Endothelial cell of umbilical vein (primary cell): ENCODE results near the gene KLB. TPM values are rescaled to one million over a fixed set of nuclear protein-coding genes. Genes with fewer than 3 reads are reported as not detected.

Experiments
- BruUV-seq: library from RNA; stranded (reverse); fragments of 400-500 nt; replicated peaks from 2 replicates; lab custom pipeline; 2021; lab: Mats Ljungman, UMichigan
- CTCF ChIA-PET: fragments of 300-600, 350-600 bp; sonication (Branson Sonifier 250); formaldehyde crosslinking; loops from one replicate; lab custom pipeline; 2021; ENCODE audit warnings: antibody characterized with exemption, inconsistent platforms; lab: Charles Lee
- POLR2A ChIA-PET: fragments of 300-600, 350-600 bp; sonication (Branson Sonifier 250); formaldehyde crosslinking; loops from one replicate; lab custom pipeline; 2021; ENCODE audit warnings: antibody characterized with exemption, inconsistent platforms; lab: Charles Lee
- DNase-seq: peaks from one replicate; pipeline ENCODE4 v3.0.0-alpha.2; 2011; ENCODE audit warnings: low read depth, low spot score
- FAIRE-seq: peaks from 2 replicates; lab custom pipeline; 2011; peaks lifted over from hg19 to GRCh38; lab: Jason Lieb, UNC
- H2AFZ ChIP-seq: 2 replicates; pipeline ENCODE4 v1.6.0; 2012; ENCODE audit warnings: low read depth, low read length, control low read depth, inconsistent platforms
- H3K27ac ChIP-seq: 2 replicates; pipeline ENCODE4 v1.5.1; 2011; ENCODE audit warnings: low read depth, mild to moderate bottlenecking, control low read depth, low read length, moderate library complexity; ENCODE audit not compliant: insufficient read depth
- H3K27me3 ChIP-seq, 2 experiments: 2 replicates each; pipeline versions ENCODE4 v1.6.0 to v1.6.1; 2011; ENCODE audit warnings: low read length in 2 of 2, mixed read lengths in 1 of 2; ENCODE audit not compliant: control insufficient read depth in 2 of 2, insufficient read depth in 2 of 2
- H3K36me3 ChIP-seq, 2 experiments: 2 replicates in 1 of 2; 3 replicates in 1 of 2; pipeline ENCODE4 v1.5.1; 2011; ENCODE audit warnings: low read length in 2 of 2, mild to moderate bottlenecking in 1 of 2, moderate library complexity in 1 of 2; ENCODE audit not compliant: control insufficient read depth in 2 of 2, insufficient read depth in 2 of 2; ENCODE audit errors: extremely low read depth in 1 of 2
- H3K4me1 ChIP-seq: 3 replicates; pipeline ENCODE4 v1.5.1; 2011; ENCODE audit warnings: mild to moderate bottlenecking, low read length; ENCODE audit not compliant: control insufficient read depth, insufficient read depth; ENCODE audit errors: extremely low read depth
- H3K4me2 ChIP-seq: 2 replicates; pipeline ENCODE4 v1.6.1; 2011; ENCODE audit warnings: low read length, control low read depth, mixed read lengths; ENCODE audit not compliant: insufficient read depth
- H3K4me3 ChIP-seq, 3 experiments: fragments of 200-600 bp in 1 of 3; sonication (generic), shearing (Covaris generic) in 1 of 3; replicated peaks in 1 of 3; 2 replicates each; pipeline ENCODE4 v1.5.1; 2011 to 2016; ENCODE audit warnings: control low read depth in 3 of 3, low read length in 3 of 3, mild to moderate bottlenecking in 2 of 3, inconsistent platforms in 1 of 3, low read depth in 1 of 3, moderate library complexity in 1 of 3; ENCODE audit not compliant: insufficient read depth in 1 of 3
- H3K79me2 ChIP-seq: 2 replicates; pipeline ENCODE4 v1.6.0; 2012; ENCODE audit warnings: low read length, inconsistent platforms; ENCODE audit not compliant: control insufficient read depth, insufficient read depth
- H3K9ac ChIP-seq: replicated peaks from 2 replicates; pipeline ENCODE3; 2011; ENCODE audit warnings: low read length, control low read depth; ENCODE audit not compliant: insufficient read depth; ENCODE audit errors: extremely low read depth
- H3K9me1 ChIP-seq: replicated peaks from 3 replicates; pipeline ENCODE4 v1.6.0; 2011; ENCODE audit warnings: mild to moderate bottlenecking, low read length; ENCODE audit not compliant: control insufficient read depth, insufficient read depth; ENCODE audit errors: extremely low read depth
- H3K9me3 ChIP-seq: replicated peaks from 2 replicates; pipeline ENCODE4 v1.5.1; 2012; ENCODE audit warnings: low read length, inconsistent platforms; ENCODE audit not compliant: control insufficient read depth, insufficient read depth
- H4K20me1 ChIP-seq: replicated peaks from 2 replicates; pipeline ENCODE3; 2011; ENCODE audit warnings: mild to moderate bottlenecking, low read length; ENCODE audit not compliant: control insufficient read depth, insufficient read depth; ENCODE audit errors: extremely low read depth
- EZH2 ChIP-seq: IDR thresholded peaks from 2 replicates; pipeline ENCODE4 v1.6.1; 2012; ENCODE audit warnings: borderline replicate concordance, low read depth, mild to moderate bottlenecking, moderate library complexity, low read length, inconsistent platforms; ENCODE audit not compliant: severe bottlenecking
- GATA2 ChIP-seq: IDR thresholded peaks from 2 replicates; pipeline ENCODE4 v1.7.0; 2011; ENCODE audit warnings: low read depth, mild to moderate bottlenecking, moderate library complexity, mixed read lengths, low read length; ENCODE audit not compliant: insufficient read length, insufficient read depth
- MYC ChIP-seq: IDR thresholded peaks from one replicate; pipeline ENCODE4 v1.6.1; 2011; ENCODE audit warnings: mild to moderate bottlenecking, low read depth, low read length
- dilution Hi-C: fragments of 300-500 bp; cut with MboI; formaldehyde crosslinking; loops from one replicate; pipeline ENCODE4 v1.15.0; 2019; ENCODE audit warnings: low sequenced_read_pairs; ENCODE audit not compliant: extremely low pct_ligation_motif_present
- intact Hi-C: fragments of 100-400 bp; cut with micrococcal nuclease; formaldehyde crosslinking; loops from one replicate; pipeline ENCODE4 v1.10.0; 2022
- polyA plus RNA-seq, 4 experiments: library from polyadenylated mRNA; depleted of rRNA in 3 of 4; stranded (reverse) in 3 of 4; unstranded in 1 of 4; fragments of >200 nt; gene quantifications; 2 replicates each; pipeline versions ENCODE4 v1.2.1 to v1.2.3, GENCODE V29; 2011 to 2012; ENCODE audit warnings: missing spikeins in 1 of 4
- total RNA-seq: library from RNA; stranded (reverse); gene quantifications from 2 replicates; pipeline ENCODE4 v1.2.3, GENCODE V29; 2021
- TF ChIP-seq, protein P1 (sequence below), 2 donors: IDR thresholded peaks; 1 replicate in 1 of 2; 2 replicates in 1 of 2; pipeline ENCODE4 v1.5.1; 2011; ENCODE audit warnings: low read length in 2 of 2, mild to moderate bottlenecking in 2 of 2, moderate library complexity in 2 of 2, control low read depth in 1 of 2, inconsistent platforms in 1 of 2, low read depth in 1 of 2; ENCODE audit not compliant: insufficient read depth in 1 of 2; ENCODE audit errors: extremely low read depth in 1 of 2

The KLB gene
- total and polyA plus RNA-seq, 2 donors (not counting 3 experiments of a cell fraction or from before 2014, with no cell fraction given) = 0.01 TPM; not detected in 1

DNA sequence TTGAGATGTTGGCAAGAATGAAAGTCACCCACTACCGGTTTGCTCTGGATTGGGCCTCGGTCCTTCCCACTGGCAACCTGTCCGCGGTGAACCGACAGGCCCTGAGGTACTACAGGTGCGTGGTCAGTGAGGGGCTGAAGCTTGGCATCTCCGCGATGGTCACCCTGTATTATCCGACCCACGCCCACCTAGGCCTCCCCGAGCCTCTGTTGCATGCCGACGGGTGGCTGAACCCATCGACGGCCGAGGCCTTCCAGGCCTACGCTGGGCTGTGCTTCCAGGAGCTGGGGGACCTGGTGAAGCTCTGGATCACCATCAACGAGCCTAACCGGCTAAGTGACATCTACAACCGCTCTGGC lies 39.7 kb downstream of the KLB start:
- Histone ChIP-seq H3K79me2 (no peaks in the 10 kb centered on the region), H3K4me3 (no peak overlapping the region), H3K4me1 (peaks cover 7% of the 10 kb centered on the region), H3K9me1 (no peaks in the 10 kb centered on the region), H3K4me2 (peak overlapping the region; percentile 58), H3K27me3 (peaks cover 0 to 1% of the 10 kb centered on the region in 2 experiments), H3K27ac (no peak overlapping the region), H3K9ac (no peak overlapping the region), H4K20me1 (no peaks in the 10 kb centered on the region), H3K36me3 (peaks cover 0 to under 1% of the 10 kb centered on the region in 2 experiments), H3K9me3 (no peaks in the 10 kb centered on the region), H2AFZ (peak overlapping the region; percentile 73)
- FAIRE-seq (no peak), DNase-seq (no peak)
- POLR2A ChIA-PET = no interaction called here
- intact Hi-C loops = loop anchor here (2.0 kb wide), 1 partner anchor 264 kb away; the partner anchor contains the start of gene WDR19
- BruUV-seq = no TSS peak
- CTCF ChIA-PET = interaction anchor here (0.8 to 2.8 kb wide), 3 partner anchors 23 to 264 kb away, joined by 3 to 11 read pairs (median 3); partner anchors contain the start of gene WDR19
- dilution Hi-C loops = no loop called here
- TF ChIP-seq MYC (no peak), GATA2 (no peak)

DNA sequence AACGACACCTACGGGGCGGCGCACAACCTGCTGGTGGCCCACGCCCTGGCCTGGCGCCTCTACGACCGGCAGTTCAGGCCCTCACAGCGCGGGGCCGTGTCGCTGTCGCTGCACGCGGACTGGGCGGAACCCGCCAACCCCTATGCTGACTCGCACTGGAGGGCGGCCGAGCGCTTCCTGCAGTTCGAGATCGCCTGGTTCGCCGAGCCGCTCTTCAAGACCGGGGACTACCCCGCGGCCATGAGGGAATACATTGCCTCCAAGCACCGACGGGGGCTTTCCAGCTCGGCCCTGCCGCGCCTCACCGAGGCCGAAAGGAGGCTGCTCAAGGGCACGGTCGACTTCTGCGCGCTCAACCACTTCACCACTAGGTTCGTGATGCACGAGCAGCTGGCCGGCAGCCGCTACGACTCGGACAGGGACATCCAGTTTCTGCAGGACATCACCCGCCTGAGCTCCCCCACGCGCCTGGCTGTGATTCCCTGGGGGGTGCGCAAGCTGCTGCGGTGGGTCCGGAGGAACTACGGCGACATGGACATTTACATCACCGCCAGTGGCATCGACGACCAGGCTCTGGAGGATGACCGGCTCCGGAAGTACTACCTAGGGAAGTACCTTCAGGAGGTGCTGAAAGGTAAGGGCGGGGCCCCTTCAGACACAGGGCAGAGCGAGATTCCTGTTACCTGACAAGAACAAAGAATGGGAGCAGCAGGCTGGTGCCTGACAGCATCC lies 40.3 kb downstream of the KLB start:
- CTCF ChIA-PET = interaction anchor here (0.8 to 2.8 kb wide), 4 partner anchors 22 to 265 kb away, joined by 3 to 11 read pairs (median 3); partner anchors contain the start of gene WDR19
- DNase-seq (peak; percentile 69), FAIRE-seq (no peak)
- peaks cover 4% of the 10 kb centered on the region in 2 experiments for H3K36me3 ChIP-seq
- dilution Hi-C loops = no loop called here
- no TSS peak for BruUV-seq
- H3K4me1 ChIP-seq = peaks cover 7% of the 10 kb centered on the region
- H3K27ac ChIP-seq = no peak overlapping the region
- no peak overlapping the region for H3K9ac ChIP-seq
- H2AFZ ChIP-seq = peak overlapping the region; percentile 73
- H4K20me1 ChIP-seq = no peaks in the 10 kb centered on the region
- TF ChIP-seq, protein P1, sequence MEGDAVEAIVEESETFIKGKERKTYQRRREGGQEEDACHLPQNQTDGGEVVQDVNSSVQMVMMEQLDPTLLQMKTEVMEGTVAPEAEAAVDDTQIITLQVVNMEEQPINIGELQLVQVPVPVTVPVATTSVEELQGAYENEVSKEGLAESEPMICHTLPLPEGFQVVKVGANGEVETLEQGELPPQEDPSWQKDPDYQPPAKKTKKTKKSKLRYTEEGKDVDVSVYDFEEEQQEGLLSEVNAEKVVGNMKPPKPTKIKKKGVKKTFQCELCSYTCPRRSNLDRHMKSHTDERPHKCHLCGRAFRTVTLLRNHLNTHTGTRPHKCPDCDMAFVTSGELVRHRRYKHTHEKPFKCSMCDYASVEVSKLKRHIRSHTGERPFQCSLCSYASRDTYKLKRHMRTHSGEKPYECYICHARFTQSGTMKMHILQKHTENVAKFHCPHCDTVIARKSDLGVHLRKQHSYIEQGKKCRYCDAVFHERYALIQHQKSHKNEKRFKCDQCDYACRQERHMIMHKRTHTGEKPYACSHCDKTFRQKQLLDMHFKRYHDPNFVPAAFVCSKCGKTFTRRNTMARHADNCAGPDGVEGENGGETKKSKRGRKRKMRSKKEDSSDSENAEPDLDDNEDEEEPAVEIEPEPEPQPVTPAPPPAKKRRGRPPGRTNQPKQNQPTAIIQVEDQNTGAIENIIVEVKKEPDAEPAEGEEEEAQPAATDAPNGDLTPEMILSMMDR (IDR thresholded peaks at IDR 0.05; ENCODE audit: extremely low read depth in 1 of 2, insufficient read depth in 1 of 2, low read depth in 1 of 2, low read length in 2 of 2) = peak; percentile 48 to 62
- no peak for TF ChIP-seq EZH2
- H3K9me1 ChIP-seq = no peaks in the 10 kb centered on the region
- no peaks in the 10 kb centered on the region for H3K9me3 ChIP-seq
- H3K4me2 ChIP-seq = peak overlapping the region; percentile 58
- no peaks in the 10 kb centered on the region for H3K79me2 ChIP-seq
- POLR2A ChIA-PET = interaction anchor here (0.7 to 0.8 kb wide), 2 partner anchors 16 to 402 kb away, joined by 3 read pairs; no protein-coding TSS in a partner anchor
- intact Hi-C loops = loop anchor here (2.0 kb wide), 1 partner anchor 264 kb away; the partner anchor contains the start of gene WDR19
- no peaks in the 10 kb centered on the region for H3K27me3 ChIP-seq
- H3K4me3 ChIP-seq = peak overlapping the region in 2 of 3 experiments; percentile 26 to 33
